Measurements from ENCODE around the gene NIT1.

The NIT1 gene

DNA sequence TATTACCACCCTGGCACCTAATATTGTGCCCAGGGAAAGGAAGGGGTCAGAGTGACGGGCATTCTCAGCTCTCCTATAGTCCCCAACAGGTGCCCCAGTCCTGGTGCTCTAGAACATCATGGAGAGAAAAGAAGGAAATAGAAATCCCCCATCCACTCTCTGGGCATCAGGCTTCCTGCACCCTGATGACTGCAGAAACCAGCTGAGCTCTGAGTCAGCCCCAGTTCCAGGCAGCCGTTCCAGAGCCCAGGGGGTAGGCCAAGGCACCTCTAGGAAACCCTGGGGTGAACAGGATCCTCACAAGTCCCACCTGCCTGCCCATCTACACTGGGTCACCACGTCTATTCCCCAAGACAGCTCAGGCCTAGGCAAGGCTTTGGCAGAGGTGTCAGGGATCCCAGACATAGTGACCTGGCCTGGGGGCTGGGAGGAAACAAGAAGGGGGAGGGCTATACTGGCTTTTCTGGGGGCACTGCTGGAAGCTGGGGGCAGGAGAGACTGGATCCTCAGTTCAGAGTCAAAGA, 29.3 kb upstream of the NIT1 start:
- H3K4me3 Mint-ChIP-seq = no peak overlapping the region
- no peak for DNase-seq
- H3K27me3 Mint-ChIP-seq (ENCODE audit: low read depth, poor library complexity) = peaks cover 7% of the 10 kb centered on the region
- TF ChIP-seq, protein P1, sequence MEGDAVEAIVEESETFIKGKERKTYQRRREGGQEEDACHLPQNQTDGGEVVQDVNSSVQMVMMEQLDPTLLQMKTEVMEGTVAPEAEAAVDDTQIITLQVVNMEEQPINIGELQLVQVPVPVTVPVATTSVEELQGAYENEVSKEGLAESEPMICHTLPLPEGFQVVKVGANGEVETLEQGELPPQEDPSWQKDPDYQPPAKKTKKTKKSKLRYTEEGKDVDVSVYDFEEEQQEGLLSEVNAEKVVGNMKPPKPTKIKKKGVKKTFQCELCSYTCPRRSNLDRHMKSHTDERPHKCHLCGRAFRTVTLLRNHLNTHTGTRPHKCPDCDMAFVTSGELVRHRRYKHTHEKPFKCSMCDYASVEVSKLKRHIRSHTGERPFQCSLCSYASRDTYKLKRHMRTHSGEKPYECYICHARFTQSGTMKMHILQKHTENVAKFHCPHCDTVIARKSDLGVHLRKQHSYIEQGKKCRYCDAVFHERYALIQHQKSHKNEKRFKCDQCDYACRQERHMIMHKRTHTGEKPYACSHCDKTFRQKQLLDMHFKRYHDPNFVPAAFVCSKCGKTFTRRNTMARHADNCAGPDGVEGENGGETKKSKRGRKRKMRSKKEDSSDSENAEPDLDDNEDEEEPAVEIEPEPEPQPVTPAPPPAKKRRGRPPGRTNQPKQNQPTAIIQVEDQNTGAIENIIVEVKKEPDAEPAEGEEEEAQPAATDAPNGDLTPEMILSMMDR (IDR thresholded peaks at IDR 0.05) = no peak
- H3K36me3 Mint-ChIP-seq (ENCODE audit: low read depth) = no peaks in the 10 kb centered on the region
- H3K27ac Mint-ChIP-seq = no peak overlapping the region
- no peaks in the 10 kb centered on the region for H3K9me3 Mint-ChIP-seq
- peaks cover 43% of the 10 kb centered on the region for H3K4me1 Mint-ChIP-seq

DNA sequence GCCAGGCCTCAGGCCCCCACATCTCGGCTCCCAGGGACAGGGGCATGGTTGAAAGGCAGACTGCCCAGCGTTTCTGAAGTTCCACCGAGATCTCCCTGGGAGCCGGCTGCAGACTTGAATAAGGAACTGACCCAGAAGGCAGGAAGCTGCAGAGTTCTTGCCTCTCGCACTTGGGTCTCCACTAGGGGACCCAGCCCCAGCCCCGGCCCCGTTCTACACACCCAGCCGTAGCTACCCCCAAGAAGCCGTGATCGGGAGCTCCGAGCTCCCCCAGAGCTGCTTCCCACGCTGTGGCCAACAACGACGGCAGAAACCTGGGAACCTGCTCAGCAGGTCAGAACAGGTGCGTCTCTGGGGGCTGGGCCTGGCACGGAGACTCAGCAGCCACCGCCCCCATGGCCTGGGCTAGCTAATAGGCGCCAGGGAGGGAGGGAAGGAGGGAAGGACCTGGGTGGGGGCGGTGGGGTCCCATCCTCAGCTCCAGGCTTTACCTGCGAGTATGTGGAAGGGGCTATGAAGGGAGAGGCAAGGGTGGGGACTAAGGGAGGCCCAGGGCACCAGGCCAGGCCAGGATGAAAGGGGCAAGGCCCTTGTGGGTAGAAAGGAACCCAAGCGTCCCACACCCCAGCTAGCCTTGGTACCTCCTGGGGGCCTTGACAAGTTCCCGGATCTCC, 28.5 kb upstream of the NIT1 start, which contains the start of gene NECTIN4:
TSS of gene NECTIN4 (minus strand) at position 308 of the 674 bp plus-strand sequence. CDS start at position 46, 262 bp downstream.
- peaks cover 14% of the 10 kb centered on the region for H3K27me3 Mint-ChIP-seq (ENCODE audit: low read depth, poor library complexity)
- H3K36me3 Mint-ChIP-seq (ENCODE audit: low read depth) = no peaks in the 10 kb centered on the region
- no peak within 1 kb of the TSS for H3K4me3 Mint-ChIP-seq
- H3K4me1 Mint-ChIP-seq = peaks cover 36% of the 10 kb centered on the region
- H3K27ac Mint-ChIP-seq = no peak within 1 kb of the TSS
- no peaks in the 10 kb centered on the region for H3K9me3 Mint-ChIP-seq
- TF ChIP-seq, protein P1 (IDR thresholded peaks at IDR 0.05) = no peak
- DNase-seq = no peak

GRCh38 chr1:161089938-161090337, 28.0 kb upstream of the NIT1 start:
- no peak overlapping the region for H3K27ac Mint-ChIP-seq
- no peaks in the 10 kb centered on the region for H3K36me3 Mint-ChIP-seq (ENCODE audit: low read depth)
- TF ChIP-seq, protein P1 (IDR thresholded peaks at IDR 0.05) = no peak
- H3K4me3 Mint-ChIP-seq = no peak overlapping the region
- H3K9me3 Mint-ChIP-seq = no peaks in the 10 kb centered on the region
- peaks cover 31% of the 10 kb centered on the region for H3K4me1 Mint-ChIP-seq
- H3K27me3 Mint-ChIP-seq (ENCODE audit: low read depth, poor library complexity) = peaks cover 16% of the 10 kb centered on the region
- DNase-seq = no peak

GRCh38 chr1:161090617-161091016, 27.3 kb upstream of the NIT1 start:
- Mint-ChIP-seq H3K27ac (no peak overlapping the region), H3K36me3 (ENCODE audit: low read depth) (no peaks in the 10 kb centered on the region), H3K4me1 (peaks cover 24% of the 10 kb centered on the region), H3K4me3 (no peak overlapping the region), H3K27me3 (ENCODE audit: low read depth, poor library complexity) (peaks cover 16% of the 10 kb centered on the region), H3K9me3 (no peaks in the 10 kb centered on the region)
- no peak for DNase-seq
- TF ChIP-seq, protein P1 (IDR thresholded peaks at IDR 0.05) = no peak

DNA sequence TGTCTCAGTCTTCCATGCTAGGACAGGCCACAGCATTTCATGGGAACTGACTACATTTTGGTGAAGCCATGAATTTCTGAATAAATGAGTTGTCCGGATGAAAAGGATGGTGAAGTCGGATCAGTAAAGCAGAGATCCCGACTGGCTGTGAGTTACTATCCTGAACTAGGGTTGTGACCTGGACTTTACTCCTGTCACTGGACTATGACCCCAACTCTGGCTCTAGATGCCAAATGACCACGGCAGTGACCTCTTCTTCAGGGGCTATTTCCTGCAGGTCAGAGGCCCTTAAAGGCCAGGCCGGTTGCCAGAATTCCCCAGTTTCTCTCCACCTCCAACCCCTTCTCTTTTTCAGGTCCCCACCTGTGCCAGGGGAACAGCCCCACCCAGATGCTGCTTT, 26.8 kb upstream of the NIT1 start:
- no peak overlapping the region for H3K4me3 Mint-ChIP-seq
- no peak for DNase-seq
- peaks cover 19% of the 10 kb centered on the region for H3K4me1 Mint-ChIP-seq
- H3K36me3 Mint-ChIP-seq (ENCODE audit: low read depth) = no peaks in the 10 kb centered on the region
- peaks cover 16% of the 10 kb centered on the region for H3K27me3 Mint-ChIP-seq (ENCODE audit: low read depth, poor library complexity)
- TF ChIP-seq, protein P1 (IDR thresholded peaks at IDR 0.05) = no peak
- H3K9me3 Mint-ChIP-seq = no peaks in the 10 kb centered on the region
- H3K27ac Mint-ChIP-seq = no peak overlapping the region

Data from nephron progenitor cell (in vitro differentiated cells).